ENCODE data around the gene CYB5RL.
"Not testable (repeated sequence)": the region's sequence is repeated elsewhere in the genome, so short reads cannot be mapped to it uniquely, and the experiment has no call there.

CYB5RL gene

GRCh38 chr1:54186056-54186455 is 13.8 kb downstream of the CYB5RL start:
- no peak for DNase-seq (ENCODE audit: low read depth)

GRCh38 chr1:54180701-54181360 is 19.0 kb downstream of the CYB5RL start:
- DNase-seq (ENCODE audit: low read depth) = no peak

GRCh38 chr1:54178296-54179070 is 21.3 kb downstream of the CYB5RL start:
- DNase-seq (ENCODE audit: low read depth) = no peak

- DNase-seq (ENCODE audit: low read depth) = no peak
Measured at GRCh38 chr1:54177726-54178125, 22.1 kb downstream of the CYB5RL start.

GRCh38 chr1:54176621-54177327 is 23.1 kb downstream of the CYB5RL start:
- no peak for DNase-seq (ENCODE audit: low read depth)

GRCh38 chr1:54174106-54174505 is 25.7 kb downstream of the CYB5RL start:
- DNase-seq (ENCODE audit: low read depth) = no peak

- no peak for DNase-seq (ENCODE audit: low read depth)
Measured at GRCh38 chr1:54173681-54174080, 26.1 kb downstream of the CYB5RL start.

GRCh38 chr1:54172614-54173599 is 26.9 kb downstream of the CYB5RL start:
- no peak for DNase-seq (ENCODE audit: low read depth)

- DNase-seq (ENCODE audit: low read depth) = no peak
Measured at GRCh38 chr1:54171606-54172005, 28.2 kb downstream of the CYB5RL start.

GRCh38 chr1:54171016-54171415 is 28.8 kb downstream of the CYB5RL start:
- no peak for DNase-seq (ENCODE audit: low read depth)

- DNase-seq (ENCODE audit: low read depth) = no peak
Measured at GRCh38 chr1:54169068-54169467, 30.8 kb downstream of the CYB5RL start.

GRCh38 chr1:54168206-54168965 is 31.4 kb downstream of the CYB5RL start:
- no peak for DNase-seq (ENCODE audit: low read depth)

GRCh38 chr1:54167422-54168139 is 32.2 kb downstream of the CYB5RL start:
- no peak for DNase-seq (ENCODE audit: low read depth)

GRCh38 chr1:54166357-54166756 is 33.5 kb downstream of the CYB5RL start:
- DNase-seq (ENCODE audit: low read depth) = not testable (repeated sequence)

- no peak for DNase-seq (ENCODE audit: low read depth)
Measured at GRCh38 chr1:54165146-54165545, 34.7 kb downstream of the CYB5RL start.

GRCh38 chr1:54163573-54163972 is 36.3 kb downstream of the CYB5RL start:
- no peak for DNase-seq (ENCODE audit: low read depth)

- DNase-seq (ENCODE audit: low read depth) = no peak
Measured at GRCh38 chr1:54163051-54163450, 36.8 kb downstream of the CYB5RL start.

- DNase-seq (ENCODE audit: low read depth) = no peak
Measured at GRCh38 chr1:54161495-54162168, 38.2 kb downstream of the CYB5RL start.

GRCh38 chr1:54160351-54160750 is 39.5 kb downstream of the CYB5RL start:
- no peak for DNase-seq (ENCODE audit: low read depth)

Measured in HS-27A (cell line).